Measurements from ENCODE around the gene CDR2. TPM values are rescaled to one million over a fixed set of nuclear protein-coding genes. Genes with fewer than 3 reads are reported as not detected.

CDR2 gene
- total and polyA plus RNA-seq, 2 of the 13 experiments (the other 11 are each of a cell fraction or from before 2014, with no cell fraction given), result 59.0 to 78.9 TPM

GRCh38 chr16:22296225-22297113 is 78.0 kb downstream of the CDR2 start (continued):
- TF ChIP-seq REST (IDR thresholded peaks at IDR 0.05; ENCODE audit: borderline replicate concordance in 1 of 2, low read depth in 1 of 2, low read length in 2 of 2) (no peak), HNF4G (IDR thresholded peaks at IDR 0.05; ENCODE audit: borderline replicate concordance, low read depth, low read length) (no peak), HNF4G (CRISPR knock-in tag; IDR thresholded peaks at IDR 0.05; ENCODE audit: borderline replicate concordance, low read depth) (no peak), KDM5B (CRISPR knock-in tag; IDR thresholded peaks at IDR 0.05; ENCODE audit: borderline replicate concordance) (no peak), ZFYVE20 (CRISPR knock-in tag; IDR thresholded peaks at IDR 0.05; ENCODE audit: borderline replicate concordance, low read depth) (no peak), ZNF652 (CRISPR knock-in tag; IDR thresholded peaks at IDR 0.05; ENCODE audit: borderline replicate concordance, low read depth) (0 out of 2 replicates have a peak, but pooled peaks have one; percentile 8), HNRNPH1 (optimal IDR thresholded peaks at IDR 0.05; ENCODE audit: low read depth, low read length) (no peak), ZNF414 (CRISPR knock-in tag; IDR thresholded peaks at IDR 0.05) (no peak), PAXIP1 (CRISPR knock-in tag; conservative IDR thresholded peaks at IDR 0.05) (no peak), NFIC (IDR thresholded peaks at IDR 0.05; ENCODE audit: low read length) (peak; percentile 80), HDAC6 (IDR thresholded peaks at IDR 0.05; ENCODE audit: low read depth, low read length) (0 out of 2 replicates have a peak, but pooled peaks have one; percentile 52), ZSCAN9 (CRISPR knock-in tag; IDR thresholded peaks at IDR 0.05; ENCODE audit: borderline replicate concordance) (no peak), ZNF260 (CRISPR knock-in tag; IDR thresholded peaks at IDR 0.05; ENCODE audit: borderline replicate concordance, low read depth) (no peak), ZNF343 (CRISPR knock-in tag; IDR thresholded peaks at IDR 0.05) (no peak), ARID3A (IDR thresholded peaks at IDR 0.05; ENCODE audit: low read depth, low read length) (peak; percentile 57; the same call in 1 of the 2 replicates), EZH2 (conservative IDR thresholded peaks at IDR 0.05; ENCODE audit: low read depth, low read length) (no peak), PAF1 (CRISPR knock-in tag; IDR thresholded peaks at IDR 0.05) (no peak), ZNF30 (CRISPR knock-in tag; IDR thresholded peaks at IDR 0.05) (no peak), ZNF567 (CRISPR knock-in tag; IDR thresholded peaks at IDR 0.05; ENCODE audit: borderline replicate concordance) (no peak)

Data from HepG2 (cell line).